PC-9 (cell line): ENCODE results near the gene GPR32. TPM values are rescaled to one million over a fixed set of nuclear protein-coding genes. Genes with fewer than 3 reads are reported as not detected.

Experiments
- BruUV-seq: library from RNA; stranded (reverse); fragments of 400-500 nt; replicated peaks from 2 replicates; lab custom pipeline; 2021; lab: Mats Ljungman, UMichigan
- CTCF ChIA-PET: fragments of 300-600 bp; sonication (Branson Sonifier 250); formaldehyde crosslinking; loops from one replicate; lab custom pipeline; 2022; ENCODE audit warnings: antibody characterized with exemption; lab: Charles Lee
- POLR2A ChIA-PET: fragments of 300-600 bp; sonication (Branson Sonifier 250); formaldehyde crosslinking; loops from one replicate; lab custom pipeline; 2022; ENCODE audit warnings: antibody characterized with exemption; ENCODE audit not compliant: unreplicated experiment; lab: Charles Lee
- DNase-seq, 2 experiments: peaks; one replicate each; pipeline versions ENCODE4 v3.0.0 to v3.0.0-alpha.2; 2015 to 2022; ENCODE audit warnings: mixed read lengths in 1 of 2
- H2AFZ ChIP-seq: fragments of 200-600 bp; sonication (generic); 2 replicates; pipeline ENCODE4 v1.8.1; 2017; ENCODE audit warnings: antibody characterized with exemption
- H3F3A ChIP-seq: fragments of 200-600 bp; sonication (generic); 2 replicates; pipeline ENCODE4 v1.8.1; 2017; ENCODE audit warnings: antibody characterized with exemption, mild to moderate bottlenecking, low read depth; ENCODE audit not compliant: insufficient read depth
- H3K27ac ChIP-seq: fragments of 200-600 bp; sonication (generic); 2 replicates; pipeline ENCODE4 v1.6.1; 2016; ENCODE audit warnings: mixed run types
- H3K27me3 ChIP-seq: fragments of 200-600 bp; sonication (generic); 2 replicates; pipeline ENCODE4 v1.6.1; 2016; ENCODE audit warnings: low read depth, mixed run types; ENCODE audit not compliant: insufficient read depth
- H3K36me3 ChIP-seq: fragments of 200-600 bp; sonication (generic); 2 replicates; pipeline ENCODE4 v1.6.1; 2016; ENCODE audit warnings: low read depth, mixed run types
- H3K4me1 ChIP-seq: fragments of 200-600 bp; sonication (generic); replicated peaks from 2 replicates; pipeline ENCODE4 v1.6.1; 2016; ENCODE audit warnings: mixed run types; ENCODE audit not compliant: insufficient read depth
- H3K4me2 ChIP-seq: fragments of 200-600 bp; sonication (generic); 2 replicates; pipeline ENCODE4 v1.6.1; 2017; ENCODE audit warnings: mixed run types
- H3K4me3 ChIP-seq: fragments of 200-600 bp; sonication (generic); 2 replicates; pipeline ENCODE4 v1.6.1; 2016; ENCODE audit warnings: mixed run types
- H3K79me2 ChIP-seq: fragments of 200-600 bp; sonication (generic); 2 replicates; pipeline ENCODE4 v1.6.1; 2017; ENCODE audit warnings: low read depth, mixed run types
- H3K9me2 ChIP-seq: fragments of 200-600 bp; sonication (generic); 2 replicates; pipeline ENCODE4 v1.8.1; 2017; ENCODE audit warnings: mild to moderate bottlenecking; ENCODE audit not compliant: insufficient read depth
- H3K9me3 ChIP-seq: fragments of 200-600 bp; sonication (generic); 2 replicates; pipeline ENCODE4 v1.8.1; 2016; ENCODE audit warnings: low read depth; ENCODE audit not compliant: insufficient read depth
- H4K20me1 ChIP-seq: fragments of 200-600 bp; sonication (generic); 2 replicates; pipeline ENCODE4 v1.8.1; 2017; ENCODE audit not compliant: insufficient read depth
- CTCF ChIP-seq: fragments of 200-600 bp; sonication (generic); conservative IDR thresholded peaks from 2 replicates; pipeline ENCODE4 v1.6.1; 2017; ENCODE audit warnings: mixed run types, antibody characterized with exemption, mild to moderate bottlenecking, moderate library complexity
- EZH2 ChIP-seq: fragments of 200-600 bp; sonication (generic); IDR thresholded peaks from 2 replicates; pipeline ENCODE4 v1.8.0; 2017; ENCODE audit warnings: antibody characterized with exemption, low read depth
- intact Hi-C: fragments of 100-400 bp; cut with micrococcal nuclease; formaldehyde crosslinking; loops from one replicate; pipeline ENCODE4 v1.10.0; 2022; ENCODE audit not compliant: unreplicated experiment
- total RNA-seq: library from RNA; stranded (reverse); gene quantifications from 2 replicates; pipeline ENCODE4 v1.2.3, GENCODE V29; 2021

Gene GPR32
- total RNA-seq, 1 experiment from 2014 or later = not detected

GRCh38 chr19:50778906-50779430 is 8.7 kb downstream of the GPR32 start:
- H2AFZ ChIP-seq = no peak overlapping the region
- no TSS peak for BruUV-seq
- H3K36me3 ChIP-seq = no peaks in the 10 kb centered on the region
- TF ChIP-seq EZH2 (no peak), CTCF (no peak)
- H3K4me2 ChIP-seq = no peak overlapping the region
- CTCF ChIA-PET = interaction anchor here (0.6 kb wide), 1 partner anchor 204 kb away, joined by 4 read pairs; no protein-coding TSS in a partner anchor
- no peak overlapping the region for H3K27ac ChIP-seq
- no peaks in the 10 kb centered on the region; the same call in 1 of the 2 replicates for H3F3A ChIP-seq
- POLR2A ChIA-PET = no interaction called here
- no peak for DNase-seq
- H3K4me3 ChIP-seq = no peak overlapping the region
- no peaks in the 10 kb centered on the region for H4K20me1 ChIP-seq
- H3K27me3 ChIP-seq = peaks cover 80% of the 10 kb centered on the region
- H3K9me3 ChIP-seq = no peaks in the 10 kb centered on the region
- no peaks in the 10 kb centered on the region for H3K4me1 ChIP-seq
- intact Hi-C loops = no loop called here
- H3K79me2 ChIP-seq = no peaks in the 10 kb centered on the region
- no peaks in the 10 kb centered on the region for H3K9me2 ChIP-seq

GRCh38 chr19:50779504-50780457 is 9.5 kb downstream of the GPR32 start:
- intact Hi-C loops = loop anchor here (5.0 kb wide), 2 partner anchors 242 to 318 kb away; no protein-coding TSS in a partner anchor
- no peak overlapping the region for H3K4me2 ChIP-seq
- CTCF ChIA-PET = interaction anchor here (0.6 to 1.6 kb wide), 3 partner anchors 74 to 815 kb away, joined by 3 to 4 read pairs (median 3); no protein-coding TSS in a partner anchor
- H3K79me2 ChIP-seq = no peaks in the 10 kb centered on the region
- no peaks in the 10 kb centered on the region for H3K9me3 ChIP-seq
- no peaks in the 10 kb centered on the region for H4K20me1 ChIP-seq
- H3K4me1 ChIP-seq = no peaks in the 10 kb centered on the region
- no peak overlapping the region for H3K4me3 ChIP-seq
- no peak for DNase-seq
- H3K36me3 ChIP-seq = no peaks in the 10 kb centered on the region
- peaks cover 72% of the 10 kb centered on the region for H3K27me3 ChIP-seq
- no peak overlapping the region for H2AFZ ChIP-seq
- POLR2A ChIA-PET = no interaction called here
- no peak for TF ChIP-seq EZH2
- no peak for TF ChIP-seq CTCF
- H3K9me2 ChIP-seq = no peaks in the 10 kb centered on the region
- no peak overlapping the region for H3K27ac ChIP-seq
- BruUV-seq = no TSS peak
- no peaks in the 10 kb centered on the region; the same call in 1 of the 2 replicates for H3F3A ChIP-seq

- Histone ChIP-seq H4K20me1 (no peaks in the 10 kb centered on the region), H3K4me1 (no peaks in the 10 kb centered on the region), H3F3A (no peaks in the 10 kb centered on the region; the same call in 1 of the 2 replicates), H3K4me2 (no peak overlapping the region), H3K9me3 (no peaks in the 10 kb centered on the region), H3K79me2 (no peaks in the 10 kb centered on the region), H3K27ac (no peak overlapping the region), H3K4me3 (no peak overlapping the region), H3K36me3 (no peaks in the 10 kb centered on the region), H2AFZ (no peak overlapping the region), H3K9me2 (no peaks in the 10 kb centered on the region), H3K27me3 (peaks cover 70% of the 10 kb centered on the region)
- ChIA-PET CTCF (interaction anchor here (0.7 to 1.6 kb wide), 3 partner anchors 19 to 243 kb away, joined by 3 to 6 read pairs (median 3); no protein-coding TSS in a partner anchor), POLR2A (interaction anchor here (0.6 kb wide), 1 partner anchor 270 kb away, joined by 4 read pairs; the partner anchor contains the start of gene JOSD2)
- TF ChIP-seq EZH2 (no peak), CTCF (no peak)
- BruUV-seq = no TSS peak
- DNase-seq = no peak
- intact Hi-C loops = loop anchor here (5.0 kb wide), 2 partner anchors 244 to 316 kb away; no protein-coding TSS in a partner anchor
Observed at GRCh38 chr19:50780753-50781435, 10.6 kb downstream of the GPR32 start.
